ENCODE data around the gene IPO9.

GRCh38 chr1:201859424-201859823, 30.5 kb downstream of the IPO9 start:
- TF ChIP-seq CTCF (IDR thresholded peaks at IDR 0.05) (no peak), EZH2 (IDR thresholded peaks at IDR 0.05; ENCODE audit: borderline replicate concordance, insufficient read depth, low read depth, low read length, poor library complexity, severe bottlenecking) (no peak)
